Esophagus (tissue), 2 donors: Measurements from ENCODE around the gene TFPT. TPM values are rescaled to one million over a fixed set of nuclear protein-coding genes. Genes with fewer than 3 reads are reported as not detected.

Source experiments
- H3K27ac ChIP-seq, 2 donors: one replicate each; pipeline ENCODE4 v1.5.1; 2013; ENCODE audit warnings: low read depth in 2 of 2, mild to moderate bottlenecking in 2 of 2, inconsistent platforms in 1 of 2, low read length in 1 of 2, moderate library complexity in 1 of 2
- H3K27me3 ChIP-seq, 2 donors: one replicate each; pipeline ENCODE4 v1.6.1; 2013; ENCODE audit warnings: low read length in 2 of 2, control low read depth in 1 of 2, mild to moderate bottlenecking in 1 of 2; ENCODE audit not compliant: insufficient read depth in 2 of 2, control insufficient read depth in 1 of 2
- H3K36me3 ChIP-seq, 2 donors: one replicate each; pipeline ENCODE4 v1.6.1; 2013; ENCODE audit warnings: low read length in 1 of 2; ENCODE audit not compliant: control insufficient read depth in 2 of 2, insufficient read depth in 2 of 2
- H3K4me1 ChIP-seq, 2 donors: one replicate each; pipeline ENCODE4 v1.6.1; 2013; ENCODE audit warnings: low read length in 1 of 2; ENCODE audit not compliant: control insufficient read depth in 2 of 2, insufficient read depth in 2 of 2
- H3K4me3 ChIP-seq, 2 donors: one replicate each; pipeline ENCODE4 v1.5.1; 2013; ENCODE audit warnings: low read length in 2 of 2, mild to moderate bottlenecking in 2 of 2, low read depth in 1 of 2, moderate library complexity in 1 of 2
- H3K9me3 ChIP-seq, 2 donors: one replicate each; pipeline ENCODE4 v1.6.1; 2013; ENCODE audit warnings: mild to moderate bottlenecking in 2 of 2, low read depth in 1 of 2, low read length in 1 of 2, moderate library complexity in 1 of 2; ENCODE audit not compliant: control insufficient read depth in 2 of 2, insufficient read depth in 1 of 2
- WGBS, 2 donors: extraction: QIAGEN DNeasy Blood & Tissue Kit; methylation state at CpG; one replicate each; pipeline ENCODE4 v1.1.7; 2013; 5-methylcytosine and 5-hydroxymethylcytosine counted together
- polyA plus RNA-seq, 2 donors: library from polyadenylated mRNA; stranded (reverse); fragments of 200-250 nt; gene quantifications; one replicate each; pipeline ENCODE4 v1.2.3, GENCODE V29; 2013
- donor health status: healthy with polysubstance abuse.
- donor health status: Bipolar disorder and iron deficiency.

Gene TFPT
- 10 to 100 TPM; 11.8 to 13.2 TPM for polyA plus RNA-seq

- Histone ChIP-seq H3K27me3 (no peaks in the 10 kb centered on the region), H3K4me3 (peak within 1 kb of the TSS; percentile 73 to 90), H3K9me3 (no peaks in the 10 kb centered on the region), H3K4me1 (peaks cover 7 to 14% of the 10 kb centered on the region in 2 donors), H3K27ac (peak within 1 kb of the TSS; percentile 92 to 98), H3K36me3 (peaks cover 0 to 20% of the 10 kb centered on the region in 2 donors)
- 0 to 1% methylated on average over 60 of the region's 60 CpGs for WGBS, 2 donors
Observed at GRCh38 chr19:54115109-54116063, at the start of gene TFPT, which contains the start of gene PRPF31. TFPT (minus strand) TSS chr19:54115657; CDS start chr19:54115269, 388 bp downstream. PRPF31 (plus strand) TSS chr19:54115754; CDS start chr19:54118279, 2,525 bp downstream.

GRCh38 chr19:54165222-54165621 is 49.8 kb upstream of the TFPT start:
- no peak overlapping the region for H3K27ac ChIP-seq
- H3K27me3 ChIP-seq: no peaks in the 10 kb centered on the region
- H3K36me3 ChIP-seq: no peaks in the 10 kb centered on the region
- no peak overlapping the region for H3K4me3 ChIP-seq
- H3K4me1 ChIP-seq: peaks cover 2 to 24% of the 10 kb centered on the region in 2 donors
- no peaks in the 10 kb centered on the region for H3K9me3 ChIP-seq
- 90 to 93% methylated on average over 25 of the region's 25 CpGs for WGBS, 2 donors

- no peak overlapping the region for H3K4me3 ChIP-seq
- no peaks in the 10 kb centered on the region for H3K36me3 ChIP-seq
- no peaks in the 10 kb centered on the region for H3K9me3 ChIP-seq
- peaks cover 2 to 27% of the 10 kb centered on the region in 2 donors for H3K4me1 ChIP-seq
- H3K27ac ChIP-seq: no peak overlapping the region
- no peaks in the 10 kb centered on the region for H3K27me3 ChIP-seq
- 13 to 16% methylated on average over 37 of the region's 37 CpGs for WGBS, 2 donors
Observed at GRCh38 chr19:54164369-54165068, 49.1 kb upstream of the TFPT start.

- WGBS, 2 donors: 63 to 73% methylated on average over 14 of the region's 14 CpGs
- Histone ChIP-seq H3K4me3 (peak overlapping the region in 1 of 2 donors; percentile 48), H3K27ac (peak overlapping the region; percentile 12 to 51), H3K36me3 (peaks cover 0 to 2% of the 10 kb centered on the region in 2 donors), H3K27me3 (no peaks in the 10 kb centered on the region), H3K9me3 (no peaks in the 10 kb centered on the region), H3K4me1 (peaks cover 2 to 32% of the 10 kb centered on the region in 2 donors)
Observed at GRCh38 chr19:54162884-54163283, 47.4 kb upstream of the TFPT start.

- Histone ChIP-seq H3K9me3 (no peaks in the 10 kb centered on the region), H3K36me3 (peaks cover 0 to 5% of the 10 kb centered on the region in 2 donors), H3K27me3 (no peaks in the 10 kb centered on the region), H3K4me3 (peak overlapping the region; percentile 48 to 61), H3K27ac (peak overlapping the region; percentile 12 to 58), H3K4me1 (peaks cover 2 to 32% of the 10 kb centered on the region in 2 donors)
- WGBS, 2 donors: 1 to 3% methylated on average over 26 to 35 of the region's 35 CpGs
Observed at GRCh38 chr19:54162241-54162805, 46.9 kb upstream of the TFPT start.

- no peak overlapping the region for H3K4me3 ChIP-seq
Observed at GRCh38 chr19:54160854-54161253, 45.4 kb upstream of the TFPT start.

GRCh38 chr19:54160182-54160811 is 44.8 kb upstream of the TFPT start:
- H3K27ac ChIP-seq: peak overlapping the region; percentile 88 to 95
- no peaks in the 10 kb centered on the region for H3K27me3 ChIP-seq
- H3K9me3 ChIP-seq: no peaks in the 10 kb centered on the region
- peaks cover 18 to 19% of the 10 kb centered on the region in 2 donors for H3K36me3 ChIP-seq
- peaks cover 2 to 32% of the 10 kb centered on the region in 2 donors for H3K4me1 ChIP-seq
- peak overlapping the region; percentile 47 to 59 for H3K4me3 ChIP-seq
- WGBS, 2 donors: 2 to 3% methylated on average over 28 of the region's 28 CpGs

More at GRCh38 chr19:54160854-54161253, 45.4 kb upstream of the TFPT start:
- peaks cover 12 to 14% of the 10 kb centered on the region in 2 donors for H3K36me3 ChIP-seq
- WGBS, 2 donors: 34 to 35% methylated on average over 13 of the region's 13 CpGs
- H3K27ac ChIP-seq: peak overlapping the region in 1 of 2 donors; percentile 95
- H3K27me3 ChIP-seq: no peaks in the 10 kb centered on the region
- no peaks in the 10 kb centered on the region for H3K9me3 ChIP-seq
- H3K4me1 ChIP-seq: peaks cover 2 to 32% of the 10 kb centered on the region in 2 donors

GRCh38 chr19:54159352-54160181 is 44.1 kb upstream of the TFPT start, which contains the start of gene LENG1:
LENG1 (minus strand) TSS chr19:54159721; CDS start chr19:54159695, 26 bp downstream.
- peaks cover 25 to 26% of the 10 kb centered on the region in 2 donors for H3K36me3 ChIP-seq
- WGBS, 2 donors: 0% methylated on average over 71 to 72 of the region's 72 CpGs
- H3K4me3 ChIP-seq: peak within 1 kb of the TSS; percentile 63 to 79
- H3K27ac ChIP-seq: peak within 1 kb of the TSS; percentile 97 to 100
- no peaks in the 10 kb centered on the region for H3K9me3 ChIP-seq
- H3K4me1 ChIP-seq: peaks cover 2 to 32% of the 10 kb centered on the region in 2 donors
- H3K27me3 ChIP-seq: no peaks in the 10 kb centered on the region
